Measurements from ENCODE around the gene UTP14C.

DNA sequence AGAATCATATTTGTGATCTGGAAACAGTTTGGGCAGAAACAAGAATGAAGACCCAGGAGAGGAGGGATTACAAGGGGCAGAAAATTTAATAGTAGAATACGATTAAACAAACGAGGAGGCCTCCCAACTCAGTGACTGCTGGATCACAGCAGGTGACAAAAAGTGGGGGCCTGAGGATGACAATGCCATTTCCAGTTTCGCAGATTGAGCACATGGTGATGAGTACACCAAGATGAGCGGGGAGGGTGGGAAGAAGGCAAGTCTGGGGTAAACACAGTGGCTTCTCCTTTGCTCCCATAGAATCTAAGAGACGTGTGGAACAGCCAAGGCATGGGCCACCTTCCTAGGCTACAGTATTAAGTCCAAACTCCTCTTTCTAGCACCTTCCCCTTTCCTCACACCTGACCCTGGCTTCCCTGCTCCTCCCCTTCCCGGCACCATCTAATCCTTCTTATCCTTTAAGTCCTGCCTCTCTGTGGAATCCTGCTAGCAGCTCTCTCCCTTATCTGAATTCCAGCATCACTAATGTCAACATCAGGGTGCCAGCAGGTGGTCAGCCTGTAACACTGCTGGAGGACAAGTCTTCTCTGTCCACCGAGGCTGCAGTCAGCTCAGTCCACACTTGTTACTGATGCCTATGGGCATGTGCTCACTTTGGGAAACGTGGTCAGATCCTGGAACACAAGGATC, 26.7 kb upstream of the UTP14C start:
- no peak for TF ChIP-seq CTCF (IDR thresholded peaks at IDR 0.05)
- TF ChIP-seq POLR2A (IDR thresholded peaks at IDR 0.05) = no peak

All from heart left ventricle (tissue), 13 donors.